DND-41 (cell line): Measurements from ENCODE around the gene NLE1.

ENCODE experiments used
- ATAC-seq: fragments of 200-7000 bp; cut with Tn5 transposase; 3 replicates; pipeline ENCODE4 v1.9.1; 2021; ENCODE audit warnings: low read depth; ENCODE audit not compliant: insufficient read depth
- DNase-seq: peaks from one replicate; pipeline ENCODE4 v3.0.0-alpha.2; 2020
- H2AFZ ChIP-seq: 2 replicates; pipeline ENCODE4 v1.6.0; 2012; ENCODE audit warnings: low read depth, low read length
- H3K27ac ChIP-seq: 2 replicates; pipeline ENCODE4 v1.5.1; 2012; ENCODE audit warnings: low read length, inconsistent platforms
- H3K27me3 ChIP-seq: fragments of 200-600 bp; sonication (generic); 2 replicates; pipeline ENCODE4 v1.6.0; 2012; ENCODE audit warnings: low read length, mild to moderate bottlenecking, inconsistent platforms; ENCODE audit not compliant: insufficient read depth, poor library complexity
- H3K36me3 ChIP-seq: 2 replicates; pipeline ENCODE4 v1.5.1; 2012; ENCODE audit warnings: low read length, inconsistent platforms; ENCODE audit not compliant: insufficient read depth
- H3K4me1 ChIP-seq: 2 replicates; pipeline ENCODE4 v1.5.1; 2012; ENCODE audit warnings: mild to moderate bottlenecking, low read length; ENCODE audit not compliant: insufficient read depth
- H3K4me2 ChIP-seq: 2 replicates; pipeline ENCODE4 v1.6.0; 2012; ENCODE audit warnings: mild to moderate bottlenecking, moderate library complexity, low read length, inconsistent platforms; ENCODE audit not compliant: insufficient read depth
- H3K4me3 ChIP-seq, 2 experiments: fragments of 200-600 bp in 1 of 2; shearing (Covaris generic) in 1 of 2; 2 replicates each; pipeline ENCODE4 v1.5.1; 2012 to 2016; ENCODE audit warnings: inconsistent platforms in 2 of 2, low read length in 2 of 2, mild to moderate bottlenecking in 2 of 2, low read depth in 1 of 2, moderate library complexity in 1 of 2
- H3K79me2 ChIP-seq: 2 replicates; pipeline ENCODE4 v1.6.0; 2012; ENCODE audit warnings: low read length, inconsistent platforms; ENCODE audit not compliant: insufficient read depth
- H3K9ac ChIP-seq: 2 replicates; pipeline ENCODE4 v1.6.0; 2012; ENCODE audit warnings: low read depth, mild to moderate bottlenecking, inconsistent platforms, low read length, moderate library complexity
- H3K9me3 ChIP-seq: 2 replicates; pipeline ENCODE4 v1.5.1; 2012; ENCODE audit warnings: low read length, moderate library complexity, mild to moderate bottlenecking, inconsistent platforms; ENCODE audit not compliant: insufficient read depth, severe bottlenecking
- H4K20me1 ChIP-seq: 2 replicates; pipeline ENCODE4 v1.6.0; 2012; ENCODE audit warnings: low read length; ENCODE audit not compliant: insufficient read depth
- EZH2 ChIP-seq: IDR thresholded peaks from 3 replicates; pipeline ENCODE4 v1.6.1; 2012; ENCODE audit warnings: borderline replicate concordance, low read depth, mild to moderate bottlenecking, moderate library complexity, low read length, inconsistent platforms; ENCODE audit not compliant: severe bottlenecking
- TF ChIP-seq, protein P1 (sequence below): IDR thresholded peaks from 2 replicates; pipeline ENCODE4 v1.5.1; 2012; ENCODE audit warnings: borderline replicate concordance, low read length, moderate library complexity, mild to moderate bottlenecking; ENCODE audit not compliant: poor library complexity, severe bottlenecking; ENCODE audit errors: extremely low read depth

Gene NLE1

DNA sequence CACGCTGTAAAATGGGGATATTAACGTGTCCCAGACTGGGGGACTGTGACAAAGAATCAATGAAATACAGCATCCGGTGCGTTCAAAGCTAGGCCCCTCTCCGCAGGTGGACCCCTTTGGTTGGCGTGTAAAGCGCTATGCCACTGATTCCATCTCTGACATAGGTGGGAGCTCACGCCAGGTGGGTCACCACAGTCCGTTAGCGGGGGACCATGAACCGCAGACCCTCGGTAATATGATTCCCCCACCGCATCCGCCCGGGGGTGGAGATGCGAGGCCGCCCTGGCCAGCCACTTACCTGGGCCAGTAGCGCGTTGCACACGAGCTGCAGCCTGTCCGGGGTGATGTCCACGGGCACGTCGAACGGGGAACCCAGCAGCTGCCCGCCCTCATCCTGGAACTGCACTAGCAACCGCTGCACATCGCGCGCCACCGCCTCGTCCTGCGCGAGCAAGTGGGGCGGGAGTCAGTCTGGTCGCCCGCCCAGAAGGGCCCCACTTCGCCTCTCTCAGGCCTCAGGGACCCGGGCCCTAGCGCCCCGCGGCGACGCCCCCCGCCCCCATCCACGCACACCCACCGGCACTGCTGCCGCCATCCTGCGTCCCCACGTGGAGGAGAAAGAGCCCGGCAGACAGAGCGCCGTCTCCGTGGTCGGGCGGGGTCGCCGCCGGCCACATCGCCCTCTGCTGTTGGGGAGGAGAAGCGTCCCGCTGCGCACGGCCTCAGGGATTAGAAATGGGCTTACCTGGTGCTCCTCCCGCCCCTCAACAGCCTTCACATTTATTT, at the start of gene NLE1:
TSS of gene NLE1 (minus strand) at position 623 of the 786 bp plus-strand sequence. CDS start at position 595, 28 bp downstream.
- ATAC-seq (peak; percentile 91), DNase-seq (peak; percentile 90)
- peaks cover 24% of the 10 kb centered on the region for H3K4me1 ChIP-seq
- H3K4me2 ChIP-seq, result peak within 1 kb of the TSS; percentile 65
- TF ChIP-seq, protein P1, sequence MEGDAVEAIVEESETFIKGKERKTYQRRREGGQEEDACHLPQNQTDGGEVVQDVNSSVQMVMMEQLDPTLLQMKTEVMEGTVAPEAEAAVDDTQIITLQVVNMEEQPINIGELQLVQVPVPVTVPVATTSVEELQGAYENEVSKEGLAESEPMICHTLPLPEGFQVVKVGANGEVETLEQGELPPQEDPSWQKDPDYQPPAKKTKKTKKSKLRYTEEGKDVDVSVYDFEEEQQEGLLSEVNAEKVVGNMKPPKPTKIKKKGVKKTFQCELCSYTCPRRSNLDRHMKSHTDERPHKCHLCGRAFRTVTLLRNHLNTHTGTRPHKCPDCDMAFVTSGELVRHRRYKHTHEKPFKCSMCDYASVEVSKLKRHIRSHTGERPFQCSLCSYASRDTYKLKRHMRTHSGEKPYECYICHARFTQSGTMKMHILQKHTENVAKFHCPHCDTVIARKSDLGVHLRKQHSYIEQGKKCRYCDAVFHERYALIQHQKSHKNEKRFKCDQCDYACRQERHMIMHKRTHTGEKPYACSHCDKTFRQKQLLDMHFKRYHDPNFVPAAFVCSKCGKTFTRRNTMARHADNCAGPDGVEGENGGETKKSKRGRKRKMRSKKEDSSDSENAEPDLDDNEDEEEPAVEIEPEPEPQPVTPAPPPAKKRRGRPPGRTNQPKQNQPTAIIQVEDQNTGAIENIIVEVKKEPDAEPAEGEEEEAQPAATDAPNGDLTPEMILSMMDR, result peak; percentile 96
- TF ChIP-seq EZH2, result no peak
- peak within 1 kb of the TSS; percentile 76 for H2AFZ ChIP-seq
- peak within 1 kb of the TSS; percentile 86 for H3K9ac ChIP-seq
- no peaks in the 10 kb centered on the region for H3K27me3 ChIP-seq
- H3K36me3 ChIP-seq, result peaks cover 32% of the 10 kb centered on the region
- H3K79me2 ChIP-seq, result peaks cover 32% of the 10 kb centered on the region
- H4K20me1 ChIP-seq, result peaks cover 22% of the 10 kb centered on the region
- H3K27ac ChIP-seq, result peak within 1 kb of the TSS; percentile 92
- no peaks in the 10 kb centered on the region for H3K9me3 ChIP-seq
- H3K4me3 ChIP-seq, result peak within 1 kb of the TSS; percentile 78 to 99

- TF ChIP-seq, protein P1, result no peak
- TF ChIP-seq EZH2, result no peak
- no peaks in the 10 kb centered on the region for H3K79me2 ChIP-seq
- H3K4me2 ChIP-seq, result no peak overlapping the region
- no peak overlapping the region for H3K9ac ChIP-seq
- no peak overlapping the region for H2AFZ ChIP-seq
- no peaks in the 10 kb centered on the region for H4K20me1 ChIP-seq
- no peak overlapping the region for H3K4me3 ChIP-seq
- no peaks in the 10 kb centered on the region for H3K36me3 ChIP-seq
- no peaks in the 10 kb centered on the region for H3K9me3 ChIP-seq
- no peaks in the 10 kb centered on the region for H3K4me1 ChIP-seq
- ATAC-seq (no peak), DNase-seq (no peak)
- H3K27me3 ChIP-seq, result no peaks in the 10 kb centered on the region
- no peak overlapping the region for H3K27ac ChIP-seq
Measured at GRCh38 chr17:35191001-35191695, 49.0 kb upstream of the NLE1 start.

DNA sequence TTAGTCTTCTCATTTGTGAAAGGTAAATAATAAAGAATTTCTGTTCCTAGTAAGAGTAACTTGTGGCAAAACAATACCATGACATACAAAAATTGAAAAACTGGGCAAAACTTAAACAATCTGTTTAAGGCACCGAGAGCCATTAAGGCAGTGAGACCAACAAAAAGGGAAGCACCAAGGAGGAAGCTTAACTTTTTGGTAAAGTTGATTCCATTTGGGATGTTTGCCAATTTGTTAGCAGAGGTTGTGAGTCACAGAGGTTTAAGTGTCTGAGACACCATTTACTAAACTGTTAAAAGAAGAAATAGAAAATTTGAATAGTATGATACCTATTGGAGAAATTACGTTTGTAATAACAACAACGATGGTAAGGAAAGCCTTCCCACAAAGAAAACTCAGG, 47.2 kb upstream of the NLE1 start:
- Histone ChIP-seq H3K36me3 (no peaks in the 10 kb centered on the region), H3K9ac (no peak overlapping the region), H3K4me1 (no peaks in the 10 kb centered on the region), H3K27ac (no peak overlapping the region), H3K79me2 (no peaks in the 10 kb centered on the region), H3K4me2 (no peak overlapping the region), H3K27me3 (peaks cover 3% of the 10 kb centered on the region), H3K9me3 (no peaks in the 10 kb centered on the region), H3K4me3 (no peak overlapping the region), H2AFZ (no peak overlapping the region), H4K20me1 (no peaks in the 10 kb centered on the region)
- no peak for ATAC-seq
- TF ChIP-seq, protein P1, result no peak
- no peak for TF ChIP-seq EZH2
- DNase-seq, result no peak
